PC-3 (cell line): ENCODE data around the gene CNTNAP2.

Experiments used
- EZH2 ChIP-seq: fragments of 300-600 bp; sonication (generic); IDR thresholded peaks from one replicate; pipeline ENCODE4 v1.6.1; 2017; ENCODE audit warnings: antibody characterized with exemption, mild to moderate bottlenecking, low read length; ENCODE audit not compliant: unreplicated experiment
- EZH2phosphoT487 ChIP-seq: fragments of 300-600 bp; sonication (generic); IDR thresholded peaks from 2 replicates; pipeline ENCODE4 v1.6.1; 2018; ENCODE audit warnings: mild to moderate bottlenecking, antibody characterized with exemption, low read length, borderline replicate concordance
- TF ChIP-seq, protein P1 (sequence below): fragments of 300-600 bp; sonication (generic); conservative IDR thresholded peaks from 2 replicates; pipeline ENCODE4 v1.5.1; 2017; ENCODE audit warnings: antibody characterized with exemption, low read depth, mild to moderate bottlenecking, low read length

DNA sequence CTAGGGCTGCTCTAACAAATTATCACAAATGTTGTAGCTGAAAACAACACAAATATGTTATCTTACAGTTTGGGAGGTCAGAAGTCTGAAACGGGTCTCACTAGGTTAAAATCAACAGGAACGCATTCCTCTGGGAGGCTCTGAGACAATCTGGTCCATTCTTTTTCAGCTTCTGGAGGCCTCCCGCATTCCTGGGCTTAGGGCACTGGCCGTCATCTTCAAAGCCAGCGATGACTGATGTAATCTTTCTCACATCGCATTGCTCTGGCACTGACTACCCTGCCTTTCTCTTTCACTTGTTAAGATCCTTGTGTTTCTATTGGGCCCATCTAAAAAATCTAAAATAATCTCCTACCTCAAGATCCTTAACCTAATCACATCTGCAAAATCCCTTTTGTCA, 1402.5 kb downstream of the CNTNAP2 start:
- TF ChIP-seq, protein P1, sequence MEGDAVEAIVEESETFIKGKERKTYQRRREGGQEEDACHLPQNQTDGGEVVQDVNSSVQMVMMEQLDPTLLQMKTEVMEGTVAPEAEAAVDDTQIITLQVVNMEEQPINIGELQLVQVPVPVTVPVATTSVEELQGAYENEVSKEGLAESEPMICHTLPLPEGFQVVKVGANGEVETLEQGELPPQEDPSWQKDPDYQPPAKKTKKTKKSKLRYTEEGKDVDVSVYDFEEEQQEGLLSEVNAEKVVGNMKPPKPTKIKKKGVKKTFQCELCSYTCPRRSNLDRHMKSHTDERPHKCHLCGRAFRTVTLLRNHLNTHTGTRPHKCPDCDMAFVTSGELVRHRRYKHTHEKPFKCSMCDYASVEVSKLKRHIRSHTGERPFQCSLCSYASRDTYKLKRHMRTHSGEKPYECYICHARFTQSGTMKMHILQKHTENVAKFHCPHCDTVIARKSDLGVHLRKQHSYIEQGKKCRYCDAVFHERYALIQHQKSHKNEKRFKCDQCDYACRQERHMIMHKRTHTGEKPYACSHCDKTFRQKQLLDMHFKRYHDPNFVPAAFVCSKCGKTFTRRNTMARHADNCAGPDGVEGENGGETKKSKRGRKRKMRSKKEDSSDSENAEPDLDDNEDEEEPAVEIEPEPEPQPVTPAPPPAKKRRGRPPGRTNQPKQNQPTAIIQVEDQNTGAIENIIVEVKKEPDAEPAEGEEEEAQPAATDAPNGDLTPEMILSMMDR: no peak
- no peak for TF ChIP-seq EZH2phosphoT487
- TF ChIP-seq EZH2: no peak
